Smooth muscle cell (in vitro differentiated cells): ENCODE measurements around the gene ASAP2. TPM values are rescaled to one million over a fixed set of nuclear protein-coding genes. Genes with fewer than 3 reads are reported as not detected.
A peak's percentile ranks its signal among the peaks of the same experiment; 100 is the strongest.

Source experiments
- DNase-seq: peaks from one replicate; lab custom pipeline; 2025; ENCODE audit not compliant: unreplicated experiment; lab: John Stamatoyannopoulos, UW
- H2AFZ ChIP-seq: fragments of 200-600 bp; sonication (generic); 2 replicates; pipeline ENCODE4 v1.6.0; 2016; ENCODE audit warnings: antibody characterized with exemption, low read depth, mild to moderate bottlenecking
- H3F3A ChIP-seq: fragments of 200-600 bp; sonication (generic); 2 replicates; pipeline ENCODE4 v1.6.0; 2017; ENCODE audit warnings: antibody characterized with exemption, low read depth
- H3K27ac ChIP-seq: fragments of 200-600 bp; sonication (generic); 2 replicates; pipeline ENCODE4 v1.5.1; 2016; ENCODE audit warnings: low read depth, mild to moderate bottlenecking
- H3K27me3 ChIP-seq: fragments of 200-600 bp; sonication (generic); 2 replicates; pipeline ENCODE4 v1.6.1; 2016; ENCODE audit warnings: low read depth, mild to moderate bottlenecking
- H3K36me3 ChIP-seq: fragments of 200-600 bp; sonication (generic); 2 replicates; pipeline ENCODE4 v1.5.1; 2016; ENCODE audit warnings: low read depth
- H3K4me1 ChIP-seq: fragments of 200-600 bp; sonication (generic); 2 replicates; pipeline ENCODE4 v1.5.1; 2016; ENCODE audit warnings: low read depth
- H3K4me2 ChIP-seq: fragments of 200-600 bp; sonication (generic); 2 replicates; pipeline ENCODE4 v1.6.0; 2016; ENCODE audit warnings: mild to moderate bottlenecking
- H3K4me3 ChIP-seq: fragments of 200-600 bp; sonication (generic); 2 replicates; pipeline ENCODE4 v1.5.1; 2016; ENCODE audit warnings: mild to moderate bottlenecking
- H3K79me2 ChIP-seq: fragments of 200-600 bp; sonication (generic); 2 replicates; pipeline ENCODE4 v1.6.0; 2016; ENCODE audit warnings: low read depth, mild to moderate bottlenecking
- H3K9ac ChIP-seq: fragments of 200-600 bp; sonication (generic); 2 replicates; pipeline ENCODE4 v1.6.0; 2016; ENCODE audit warnings: low read depth
- H3K9me3 ChIP-seq: fragments of 200-600 bp; sonication (generic); replicated peaks from 2 replicates; pipeline ENCODE4 v1.5.1; 2016; ENCODE audit warnings: low read depth
- H4K20me1 ChIP-seq: fragments of 200-600 bp; sonication (generic); 2 replicates; pipeline ENCODE4 v1.6.0; 2016; ENCODE audit warnings: low read depth
- CTCF ChIP-seq: fragments of 200-600 bp; sonication (generic); IDR thresholded peaks from 2 replicates; pipeline ENCODE4 v1.5.1; 2017; ENCODE audit warnings: borderline replicate concordance, mild to moderate bottlenecking, antibody characterized with exemption; ENCODE audit not compliant: insufficient read depth, poor library complexity, severe bottlenecking
- WGBS: methylation state at CpG from one replicate; pipeline ENCODE4 v1.1.7; 2016; ENCODE audit warnings: low lambda C conversion rate; 5-methylcytosine and 5-hydroxymethylcytosine counted together
- polyA plus RNA-seq: library from polyadenylated mRNA; unstranded; fragments of >200 nt; fragmentation: Nextera tagmentation; extraction: Ambion mirVana; gene quantifications from 2 replicates; pipeline ENCODE4 v1.2.1, GENCODE V29; 2016
- total RNA-seq: library from RNA; depleted of rRNA; stranded (reverse); fragments of >200 nt; gene quantifications from 2 replicates; pipeline ENCODE4 v1.2.3, GENCODE V29; 2014

Gene ASAP2
- total and polyA plus RNA-seq, 2 experiments from 2014 or later, result 8.8 to 23.1 TPM

- Histone ChIP-seq H2AFZ (no peak overlapping the region), H3K9me3 (no peaks in the 10 kb centered on the region), H3K27ac (peak overlapping the region; percentile 93), H4K20me1 (no peaks in the 10 kb centered on the region), H3K4me2 (peak overlapping the region; percentile 68), H3K9ac (peak overlapping the region; percentile 76), H3K4me1 (peaks cover 10% of the 10 kb centered on the region), H3K27me3 (no peaks in the 10 kb centered on the region), H3K36me3 (no peaks in the 10 kb centered on the region), H3K79me2 (peaks cover 18% of the 10 kb centered on the region), H3F3A (peaks cover 3% of the 10 kb centered on the region), H3K4me3 (no peak overlapping the region)
- DNase-seq, result no peak
- 33% methylated on average over 7 of the region's 7 CpGs for WGBS
- no peak for TF ChIP-seq CTCF
Measured at GRCh38 chr2:9288233-9288632, 81.6 kb downstream of the ASAP2 start.

GRCh38 chr2:9288681-9289338 is 82.2 kb downstream of the ASAP2 start:
- peaks cover 20% of the 10 kb centered on the region for H3K79me2 ChIP-seq
- peak overlapping the region; percentile 68 for H3K4me2 ChIP-seq
- no peaks in the 10 kb centered on the region for H3K27me3 ChIP-seq
- H3K9me3 ChIP-seq, result no peaks in the 10 kb centered on the region
- peak overlapping the region; percentile 93 for H3K27ac ChIP-seq
- peak overlapping the region; percentile 76 for H3K9ac ChIP-seq
- no peak overlapping the region for H2AFZ ChIP-seq
- peaks cover 10% of the 10 kb centered on the region for H3K4me1 ChIP-seq
- 82% methylated on average over 5 of the region's 5 CpGs for WGBS
- H3K36me3 ChIP-seq, result no peaks in the 10 kb centered on the region
- peaks cover 3% of the 10 kb centered on the region for H3F3A ChIP-seq
- H4K20me1 ChIP-seq, result no peaks in the 10 kb centered on the region
- no peak overlapping the region for H3K4me3 ChIP-seq
- no peak for TF ChIP-seq CTCF
- DNase-seq, result no peak

- Histone ChIP-seq H3K4me1 (peaks cover 10% of the 10 kb centered on the region), H3K79me2 (peaks cover 34% of the 10 kb centered on the region), H2AFZ (no peak overlapping the region), H3K36me3 (no peaks in the 10 kb centered on the region), H3K9me3 (no peaks in the 10 kb centered on the region), H4K20me1 (peaks cover 2% of the 10 kb centered on the region), H3F3A (peaks cover 3% of the 10 kb centered on the region), H3K27ac (no peak overlapping the region), H3K27me3 (no peaks in the 10 kb centered on the region), H3K4me2 (no peak overlapping the region), H3K4me3 (no peak overlapping the region), H3K9ac (no peak overlapping the region)
- DNase-seq, result no peak
- 94% methylated on average over 12 of the region's 12 CpGs for WGBS
- no peak for TF ChIP-seq CTCF
Measured at GRCh38 chr2:9291331-9291730, 84.7 kb downstream of the ASAP2 start.

- H3K79me2 ChIP-seq, result peaks cover 34% of the 10 kb centered on the region
- DNase-seq, result no peak
- H3K4me1 ChIP-seq, result peaks cover 10% of the 10 kb centered on the region
- no peak overlapping the region for H3K4me2 ChIP-seq
- H3K27ac ChIP-seq, result no peak overlapping the region
- H3F3A ChIP-seq, result no peaks in the 10 kb centered on the region
- no peak overlapping the region for H3K4me3 ChIP-seq
- TF ChIP-seq CTCF, result no peak
- no peaks in the 10 kb centered on the region for H3K27me3 ChIP-seq
- H4K20me1 ChIP-seq, result peaks cover 7% of the 10 kb centered on the region
- no peak overlapping the region for H3K9ac ChIP-seq
- no peaks in the 10 kb centered on the region for H3K9me3 ChIP-seq
- no peaks in the 10 kb centered on the region for H3K36me3 ChIP-seq
- WGBS, result 97% methylated on average over 5 of the region's 5 CpGs
- no peak overlapping the region for H2AFZ ChIP-seq
Measured at GRCh38 chr2:9291866-9292265, 85.3 kb downstream of the ASAP2 start.
